Fibroblast of villous mesenchyme (primary cell): ENCODE data around the gene ARID1B. TPM values are rescaled to one million over a fixed set of nuclear protein-coding genes. Genes with fewer than 3 reads are reported as not detected.

Source experiments
- DNase-seq: peaks from one replicate; pipeline ENCODE4 v3.0.0-alpha.2; 2010; ENCODE audit warnings: low read depth
- H3K4me3 ChIP-seq: 2 replicates; pipeline ENCODE4 v1.5.1; 2011; ENCODE audit warnings: low read depth, mild to moderate bottlenecking, low read length
- CTCF ChIP-seq: IDR thresholded peaks from 2 replicates; pipeline ENCODE4 v1.5.1; 2012; ENCODE audit warnings: low read depth, mild to moderate bottlenecking, low read length; ENCODE audit not compliant: insufficient read depth
- total RNA-seq: library from RNA; depleted of rRNA; stranded (reverse); fragments of >200 nt; gene quantifications from 2 replicates; pipeline ENCODE4 v1.2.3, GENCODE V29; 2012

ARID1B gene
- total RNA-seq, 1 donor: 41.0 TPM

DNA sequence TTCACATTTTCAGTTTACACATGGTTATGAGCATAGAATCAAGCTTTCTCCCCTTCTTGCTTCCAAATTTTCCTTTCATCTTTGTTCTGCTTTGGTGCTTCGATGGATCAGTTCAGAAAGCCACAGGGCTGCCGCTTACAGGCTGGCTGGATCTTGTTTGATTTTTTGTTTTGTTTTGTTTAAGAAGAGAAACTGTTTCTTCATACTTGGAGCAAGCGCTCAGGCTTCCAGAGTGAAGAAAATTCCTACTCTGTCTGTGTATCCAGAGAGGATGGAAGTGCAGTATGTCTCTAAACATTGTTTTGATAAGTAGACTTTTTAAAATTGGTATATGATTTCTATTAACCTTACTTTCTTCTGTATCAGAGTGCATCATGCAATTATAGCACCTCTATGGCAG is 66.9 kb downstream of the ARID1B start:
- no peak for TF ChIP-seq CTCF
- no peak for DNase-seq
- H3K4me3 ChIP-seq: no peak overlapping the region

DNA sequence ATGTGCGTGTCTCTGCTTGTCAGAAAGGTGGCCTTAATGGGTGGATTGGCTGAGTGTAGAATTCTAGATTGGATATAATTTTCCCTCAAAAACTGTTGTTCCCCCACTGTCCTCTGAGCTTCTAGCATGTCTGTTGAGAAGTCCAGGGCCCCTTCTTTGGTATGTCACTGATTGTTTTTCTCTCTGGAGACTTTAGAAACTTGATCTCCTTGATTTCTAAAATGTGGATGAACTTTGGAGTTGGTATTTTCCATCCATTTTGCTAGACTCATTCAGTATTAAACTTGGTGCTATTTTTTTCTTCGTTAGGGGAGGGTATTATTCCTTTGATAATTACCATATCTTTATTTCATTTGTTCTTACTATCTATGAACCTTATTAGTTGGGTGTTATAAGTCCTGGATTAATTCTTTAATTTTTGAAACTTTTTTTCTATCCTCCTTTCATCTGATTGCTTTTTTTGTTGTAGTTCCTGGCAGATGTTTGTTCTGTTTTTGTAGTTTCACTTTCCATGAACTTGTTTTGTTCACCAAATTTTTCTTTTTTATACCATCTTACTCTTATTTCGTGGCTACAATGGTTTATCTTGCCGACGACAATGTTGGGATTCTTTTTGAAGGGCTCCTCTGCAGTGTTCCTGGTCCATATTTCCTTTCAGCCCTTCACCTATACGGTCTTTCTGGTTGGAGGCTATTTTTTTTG is 68.4 kb downstream of the ARID1B start:
- TF ChIP-seq CTCF: no peak
- DNase-seq: no peak
- H3K4me3 ChIP-seq: no peak overlapping the region

DNA sequence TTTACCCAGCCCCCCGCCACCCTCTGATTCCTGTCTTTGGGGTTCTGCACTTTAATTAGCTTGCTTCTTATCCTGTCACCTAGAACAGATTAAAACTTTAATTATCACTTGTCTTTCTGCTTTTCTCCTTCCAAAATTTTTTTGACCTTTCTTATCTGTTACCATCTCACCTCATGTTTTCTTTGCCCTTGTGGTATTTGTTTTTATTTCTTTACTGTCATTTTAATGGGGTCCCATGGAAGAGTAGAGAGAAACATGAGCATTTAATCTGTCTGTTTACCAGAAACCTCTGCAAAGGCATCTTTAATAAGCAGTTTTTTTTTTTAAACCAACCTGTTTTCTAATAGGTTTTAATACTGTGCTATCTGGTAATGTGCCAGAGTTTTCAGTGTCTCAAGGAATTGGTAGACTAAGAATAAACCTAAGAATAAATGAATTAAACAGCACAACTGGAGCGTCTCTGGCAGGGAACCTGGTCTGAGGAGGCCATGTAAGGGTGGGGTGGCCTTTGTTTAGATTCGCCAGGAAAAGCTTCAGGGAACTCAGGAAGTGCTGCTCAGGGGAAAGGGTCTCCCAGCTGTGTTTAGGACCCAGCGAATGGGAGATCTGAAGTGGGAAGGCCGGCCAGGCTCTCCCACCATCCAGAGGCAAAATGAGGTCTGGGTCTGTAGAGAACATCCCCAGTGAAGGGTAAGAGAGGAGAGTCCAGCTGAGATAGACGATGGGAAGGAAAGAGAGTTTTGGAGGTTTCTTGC is 69.8 kb downstream of the ARID1B start:
- no peak for TF ChIP-seq CTCF
- DNase-seq: no peak
- no peak overlapping the region for H3K4me3 ChIP-seq

DNA sequence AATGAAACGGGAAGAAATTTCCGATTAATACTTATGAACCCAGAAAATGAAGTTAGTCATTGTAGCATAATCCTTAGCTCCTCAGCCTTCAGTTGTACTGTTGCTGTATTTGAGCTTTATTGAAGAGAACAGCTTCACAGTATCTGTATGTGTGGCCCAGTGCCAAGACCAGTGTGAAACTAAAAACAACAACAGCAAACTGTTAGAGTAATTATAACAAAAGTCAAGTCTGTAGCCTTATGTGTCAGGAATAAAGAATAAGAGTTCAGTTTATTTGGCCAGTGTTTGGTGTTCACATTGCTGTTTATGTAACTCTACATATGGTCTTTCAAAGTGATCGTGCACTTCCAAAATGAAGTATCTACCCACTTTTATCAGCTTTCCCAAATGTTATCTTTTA is 70.9 kb downstream of the ARID1B start:
- TF ChIP-seq CTCF: no peak
- DNase-seq: no peak
- H3K4me3 ChIP-seq: no peak overlapping the region

- TF ChIP-seq CTCF: no peak
- no peak overlapping the region for H3K4me3 ChIP-seq
- DNase-seq: peak; percentile 64
Measured at GRCh38 chr6:156848533-156848932, 71.4 kb downstream of the ARID1B start.

- DNase-seq: no peak
- H3K4me3 ChIP-seq: no peak overlapping the region
- TF ChIP-seq CTCF: no peak
Measured at GRCh38 chr6:156849806-156850205, 72.6 kb downstream of the ARID1B start.
